Stimulated activated memory B cell treated with anti-CD40 and anti-IgM and Interleukin-4, amounts not matched to agents 10 μg/mL and 1 μg/mL and 100 μg/mL, for 72 hours (primary cell): ENCODE results near the gene GPR135.
"Not testable (repeated sequence)": the region's sequence is repeated elsewhere in the genome, so short reads cannot be mapped to it uniquely, and the experiment has no call there.

Source experiments
- ATAC-seq: fragments of 150-1000 bp; cut with Tn5 transposase; 2 replicates; pipeline ENCODE4 v1.10.0; 2021
- H3K27ac Mint-ChIP-seq: one replicate; pipeline ENCODE4 v1.8.0; 2022; ENCODE audit warnings: mild to moderate bottlenecking, mixed read lengths
- H3K27me3 Mint-ChIP-seq: one replicate; pipeline ENCODE4 v1.8.0; 2022; ENCODE audit warnings: mixed read lengths
- H3K36me3 Mint-ChIP-seq: one replicate; pipeline ENCODE4 v1.8.0; 2022; ENCODE audit warnings: mixed read lengths
- H3K4me1 Mint-ChIP-seq: one replicate; pipeline ENCODE4 v1.8.0; 2022; ENCODE audit warnings: mixed read lengths
- H3K4me3 Mint-ChIP-seq: one replicate; pipeline ENCODE4 v1.8.0; 2022; ENCODE audit warnings: mild to moderate bottlenecking, moderate library complexity, mixed read lengths
- H3K9me3 Mint-ChIP-seq: one replicate; pipeline ENCODE4 v1.8.0; 2022; ENCODE audit warnings: mixed read lengths

Gene GPR135

DNA sequence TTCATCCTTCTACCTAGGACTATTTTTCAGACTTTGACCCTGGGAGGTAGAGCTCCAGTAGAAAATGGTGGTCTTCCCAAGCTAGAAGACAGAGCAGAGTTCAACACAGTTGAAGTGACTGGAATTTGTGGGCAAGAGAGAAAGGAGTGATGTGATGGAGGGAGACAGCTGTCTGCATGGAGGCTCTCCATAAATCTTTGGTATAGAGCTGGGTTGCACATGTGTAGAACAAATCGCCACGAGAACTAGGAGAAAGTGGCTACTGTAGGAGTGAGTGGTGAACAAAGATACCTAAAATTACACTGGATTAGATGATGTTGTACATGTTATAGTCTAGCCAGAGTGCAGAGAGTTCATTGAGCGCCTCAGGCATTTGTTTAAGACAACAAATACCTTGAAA, 14.5 kb downstream of the GPR135 start:
- H3K36me3 Mint-ChIP-seq: peaks cover 32% of the 10 kb centered on the region
- H3K4me3 Mint-ChIP-seq: no peak overlapping the region
- no peak overlapping the region for H3K27ac Mint-ChIP-seq
- H3K4me1 Mint-ChIP-seq: no peaks in the 10 kb centered on the region
- H3K27me3 Mint-ChIP-seq: no peaks in the 10 kb centered on the region
- ATAC-seq: no peak
- no peaks in the 10 kb centered on the region for H3K9me3 Mint-ChIP-seq

DNA sequence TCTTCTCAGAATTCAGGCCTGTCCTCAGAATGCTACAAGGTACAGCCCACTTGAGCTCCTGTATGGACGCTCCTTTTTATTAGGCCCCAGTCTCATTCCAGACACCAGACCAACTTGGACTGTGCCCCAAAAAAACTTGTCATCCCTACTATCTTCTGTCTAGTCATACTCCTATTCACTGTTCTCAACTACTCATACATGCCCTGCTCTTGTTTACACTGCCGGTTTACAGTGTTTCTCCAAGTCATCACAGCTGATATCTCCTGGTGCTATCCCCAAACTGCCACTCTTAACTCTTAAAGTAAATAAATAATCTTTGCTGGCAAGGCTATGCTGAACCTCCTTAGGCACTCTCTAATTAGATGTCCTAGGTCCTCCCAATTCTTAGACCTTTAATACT, 16.5 kb downstream of the GPR135 start:
- H3K27ac Mint-ChIP-seq, ATAC-seq, H3K27me3 Mint-ChIP-seq, H3K9me3 Mint-ChIP-seq, H3K4me3 Mint-ChIP-seq, H3K4me1 Mint-ChIP-seq: not testable (repeated sequence)
- H3K36me3 Mint-ChIP-seq: peaks cover 11% of the 10 kb centered on the region

DNA sequence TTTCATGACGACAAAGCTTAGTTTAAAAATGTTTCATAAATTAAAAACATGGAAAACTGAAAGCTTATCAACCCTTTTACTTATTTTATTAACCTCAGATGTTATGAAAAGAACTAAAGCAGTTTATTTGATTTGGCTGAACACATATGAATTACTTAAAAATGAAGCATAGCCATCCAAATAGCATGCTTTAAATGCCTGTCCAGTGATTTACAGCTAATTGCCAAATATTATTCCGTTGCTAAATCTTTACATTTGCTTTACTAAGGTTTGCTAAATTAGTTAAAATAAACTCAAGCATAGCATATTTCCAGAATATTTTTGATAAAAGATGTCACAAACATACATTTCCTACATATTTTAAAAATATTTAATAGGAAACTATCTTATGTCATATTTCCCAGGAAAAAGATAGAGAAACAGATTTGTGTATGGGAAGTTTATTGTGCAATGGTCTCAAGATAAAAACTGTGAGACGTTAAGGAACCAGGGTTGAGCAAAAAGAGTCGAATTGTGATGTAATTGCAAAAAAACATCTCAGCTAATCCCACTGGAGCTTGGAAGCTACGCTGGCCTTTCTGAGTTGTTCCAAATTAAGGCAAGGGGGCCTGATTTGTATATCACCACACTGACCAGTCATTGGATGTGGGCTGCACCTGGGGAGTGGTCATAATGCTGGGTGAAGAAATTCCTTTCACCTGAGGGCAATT, 25.8 kb downstream of the GPR135 start:
- H3K27me3 Mint-ChIP-seq: no peaks in the 10 kb centered on the region
- H3K9me3 Mint-ChIP-seq: no peaks in the 10 kb centered on the region
- no peak for ATAC-seq
- H3K4me3 Mint-ChIP-seq: no peak overlapping the region
- peaks cover 6% of the 10 kb centered on the region for H3K4me1 Mint-ChIP-seq
- H3K27ac Mint-ChIP-seq: no peak overlapping the region
- no peaks in the 10 kb centered on the region for H3K36me3 Mint-ChIP-seq

DNA sequence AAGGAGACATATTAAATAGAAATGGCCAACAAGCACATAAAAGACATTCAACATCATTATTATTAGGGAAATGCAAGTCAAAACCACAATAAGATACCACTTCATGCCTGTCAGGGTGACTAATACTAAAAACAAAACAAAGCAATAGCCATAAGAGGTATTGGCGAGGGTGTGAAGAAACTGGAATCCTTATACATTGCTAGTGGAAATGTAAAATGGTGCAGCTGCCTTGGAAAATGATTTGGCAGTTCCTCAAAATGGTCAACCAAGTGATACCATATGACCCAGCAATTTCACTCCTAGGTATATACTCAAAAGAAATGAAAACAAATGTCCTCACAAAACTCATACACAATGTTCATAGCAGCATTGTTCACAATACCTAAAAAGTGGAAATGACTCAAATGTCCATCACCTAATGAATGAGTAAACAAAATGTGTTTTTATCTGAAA, 27.0 kb downstream of the GPR135 start:
- no peak for ATAC-seq
- H3K36me3 Mint-ChIP-seq: no peaks in the 10 kb centered on the region
- no peaks in the 10 kb centered on the region for H3K27me3 Mint-ChIP-seq
- H3K9me3 Mint-ChIP-seq: no peaks in the 10 kb centered on the region
- no peak overlapping the region for H3K4me3 Mint-ChIP-seq
- H3K4me1 Mint-ChIP-seq: peaks cover 6% of the 10 kb centered on the region
- H3K27ac Mint-ChIP-seq: no peak overlapping the region

DNA sequence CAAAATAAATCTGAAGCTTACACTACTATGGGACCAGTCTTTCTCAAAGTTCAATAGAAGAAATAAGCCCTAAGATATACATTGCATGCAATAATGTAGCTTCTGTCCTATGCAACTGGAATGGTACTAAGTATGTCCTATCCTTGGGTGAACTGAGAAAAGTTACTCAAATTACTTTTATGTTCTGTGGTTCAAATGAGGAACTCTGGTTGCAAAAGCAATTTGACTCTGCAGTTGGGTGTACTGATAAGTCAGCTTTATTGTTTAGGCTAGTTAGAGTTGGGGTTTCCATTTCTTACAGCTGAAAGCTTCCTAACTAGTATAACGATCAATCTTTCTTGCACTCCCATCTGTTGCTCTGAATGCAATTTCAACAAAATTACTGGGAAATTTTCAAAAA, 29.2 kb downstream of the GPR135 start:
- ATAC-seq: no peak
- Mint-ChIP-seq H3K4me3 (no peak overlapping the region), H3K36me3 (no peaks in the 10 kb centered on the region), H3K27me3 (no peaks in the 10 kb centered on the region), H3K27ac (no peak overlapping the region), H3K4me1 (peaks cover 6% of the 10 kb centered on the region), H3K9me3 (no peaks in the 10 kb centered on the region)

DNA sequence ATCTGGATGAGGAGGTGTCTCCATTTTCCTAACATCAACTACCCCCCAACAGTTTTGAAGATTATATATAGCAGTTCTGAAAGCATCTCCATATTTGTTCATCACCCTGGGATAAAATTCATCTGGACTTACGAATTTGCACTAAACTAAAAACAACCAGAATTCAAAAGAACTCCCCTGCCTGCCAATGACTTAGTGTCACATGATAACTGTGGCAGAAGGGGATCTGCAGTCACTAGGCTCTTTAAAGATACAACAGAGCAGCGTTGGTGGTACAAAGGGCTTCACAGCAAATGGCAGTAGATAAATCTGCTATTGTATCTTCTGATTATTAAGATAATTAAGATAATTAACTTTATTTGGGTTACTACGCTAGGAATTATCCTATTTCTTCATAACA, 30.1 kb downstream of the GPR135 start:
- Mint-ChIP-seq H3K9me3 (no peaks in the 10 kb centered on the region), H3K27me3 (no peaks in the 10 kb centered on the region), H3K4me1 (peaks cover 6% of the 10 kb centered on the region), H3K4me3 (no peak overlapping the region), H3K27ac (no peak overlapping the region), H3K36me3 (no peaks in the 10 kb centered on the region)
- no peak for ATAC-seq

DNA sequence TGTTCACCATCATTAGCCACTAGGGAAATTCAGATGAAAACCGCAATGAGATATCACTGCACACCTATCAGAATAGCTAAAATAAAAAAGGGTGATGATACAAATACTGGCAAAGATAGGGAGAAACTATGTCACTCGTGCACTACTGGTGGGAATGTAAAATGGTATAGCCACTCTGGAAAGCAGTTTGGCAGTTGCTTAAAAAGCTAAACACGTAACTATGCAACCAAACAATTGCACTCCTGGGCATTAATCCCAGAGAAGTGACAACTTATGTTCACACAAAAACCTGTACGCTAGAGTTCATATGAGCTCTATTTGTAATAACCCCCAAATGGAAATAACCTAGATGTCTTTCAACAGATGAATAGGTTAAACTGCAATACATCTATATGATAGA, 35.4 kb downstream of the GPR135 start:
- ATAC-seq: no peak
- Mint-ChIP-seq H3K27me3 (peaks cover 6% of the 10 kb centered on the region), H3K27ac (no peak overlapping the region), H3K36me3 (no peaks in the 10 kb centered on the region), H3K4me3 (no peak overlapping the region), H3K9me3 (no peaks in the 10 kb centered on the region), H3K4me1 (peaks cover 10% of the 10 kb centered on the region)

DNA sequence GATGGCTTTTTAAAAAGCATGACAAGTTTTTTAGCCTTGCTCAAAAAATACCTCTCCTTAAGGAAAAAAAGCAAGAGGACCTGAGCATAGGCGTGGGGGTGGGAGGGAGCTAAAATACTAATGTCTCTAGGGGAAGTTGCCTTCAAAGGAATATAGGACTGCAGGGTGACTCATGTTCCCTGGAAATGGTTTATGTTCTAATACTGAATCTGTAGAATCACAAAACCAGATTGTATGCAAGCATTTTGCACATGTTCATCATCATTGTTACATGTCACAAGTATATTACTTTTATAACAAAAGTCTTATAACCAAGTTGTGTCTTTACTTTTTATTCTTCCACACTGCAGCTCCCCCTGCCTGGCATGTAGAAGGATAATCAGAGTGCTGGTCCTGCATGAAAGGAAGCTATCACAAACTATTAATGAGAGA, 36.6 kb downstream of the GPR135 start:
- H3K36me3 Mint-ChIP-seq: no peaks in the 10 kb centered on the region
- H3K4me3 Mint-ChIP-seq: no peak overlapping the region
- no peak overlapping the region for H3K27ac Mint-ChIP-seq
- no peak for ATAC-seq
- H3K27me3 Mint-ChIP-seq: peaks cover 6% of the 10 kb centered on the region
- peaks cover 10% of the 10 kb centered on the region for H3K4me1 Mint-ChIP-seq
- no peaks in the 10 kb centered on the region for H3K9me3 Mint-ChIP-seq

DNA sequence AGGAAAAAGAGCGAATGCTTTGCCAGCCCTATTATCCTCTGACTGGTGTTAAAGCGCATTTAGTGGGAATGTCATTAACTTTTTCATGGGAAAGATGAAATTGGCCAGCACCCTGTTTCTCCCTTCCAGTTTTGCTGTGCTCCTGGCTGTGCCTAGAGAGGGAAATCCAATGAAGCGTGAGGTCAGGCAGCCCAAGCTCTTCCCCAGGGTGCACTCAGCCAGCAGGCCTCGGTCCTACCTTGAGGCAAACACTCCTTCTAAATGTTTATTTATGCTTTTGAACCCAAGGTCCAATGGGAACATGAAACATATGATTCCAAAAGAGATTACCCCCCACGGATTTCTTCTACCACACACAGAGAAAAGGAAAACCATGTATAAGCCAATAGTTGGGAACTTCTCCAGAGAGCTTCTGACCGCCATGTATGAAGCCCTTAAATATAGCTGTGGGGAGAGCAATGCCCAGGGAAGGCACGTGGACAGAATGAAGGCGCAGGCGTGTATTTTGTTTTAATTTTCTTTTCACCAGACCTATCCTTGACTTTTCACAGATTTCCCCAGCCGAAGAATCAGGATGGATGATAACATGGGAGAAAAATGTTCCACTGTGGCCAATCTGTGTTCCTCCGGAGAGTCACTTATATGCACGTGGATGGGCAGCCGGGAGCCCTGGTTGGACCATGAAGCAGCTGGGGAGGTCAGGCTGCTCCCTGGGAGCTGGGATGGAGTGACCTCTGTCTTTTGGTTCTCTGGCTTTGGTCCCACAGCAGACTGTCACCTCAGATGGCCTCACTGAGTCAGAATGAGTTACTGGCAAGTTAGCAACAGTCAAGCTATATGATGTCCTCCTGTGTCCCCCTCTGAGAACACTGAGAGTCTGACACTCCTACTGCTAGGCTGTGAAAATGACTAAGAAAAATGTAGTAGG, 37.3 kb downstream of the GPR135 start:
- Mint-ChIP-seq H3K4me1 (peaks cover 10% of the 10 kb centered on the region), H3K9me3 (no peaks in the 10 kb centered on the region), H3K27ac (no peak overlapping the region), H3K36me3 (no peaks in the 10 kb centered on the region), H3K4me3 (no peak overlapping the region), H3K27me3 (peaks cover 6% of the 10 kb centered on the region)
- no peak for ATAC-seq

DNA sequence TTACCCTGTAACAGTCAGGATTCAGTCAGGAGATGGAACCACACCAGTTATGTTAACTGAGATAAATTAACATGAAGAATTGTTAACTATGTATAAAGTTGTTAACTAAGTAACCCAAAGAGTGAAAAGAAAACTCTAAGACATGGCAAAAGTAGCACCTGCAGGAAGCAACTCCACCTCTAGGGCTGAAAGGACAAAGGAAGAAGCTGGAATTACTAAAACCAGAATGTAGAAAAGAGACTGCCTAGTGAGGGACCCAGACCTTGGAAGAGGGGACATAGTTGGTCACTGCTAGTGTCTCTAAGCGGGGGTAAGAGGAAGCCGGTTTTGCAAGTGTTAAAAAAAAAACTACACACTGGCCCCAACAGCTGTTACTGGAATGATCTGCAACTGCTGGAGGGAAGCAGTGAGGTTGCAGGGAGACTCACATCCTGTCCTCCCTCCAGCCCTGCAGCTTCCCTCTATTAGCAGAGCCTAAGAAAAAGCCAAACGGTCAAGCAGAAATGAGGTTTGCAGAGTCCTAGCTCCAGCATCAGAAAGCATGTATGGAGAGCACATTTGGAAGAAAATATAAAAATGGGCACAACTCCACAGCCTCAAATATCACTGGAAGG, 39.8 kb downstream of the GPR135 start:
- Mint-ChIP-seq H3K27me3 (peaks cover 6% of the 10 kb centered on the region), H3K36me3 (no peaks in the 10 kb centered on the region), H3K9me3 (no peaks in the 10 kb centered on the region), H3K27ac (no peak overlapping the region), H3K4me1 (peaks cover 27% of the 10 kb centered on the region), H3K4me3 (no peak overlapping the region)
- no peak for ATAC-seq

DNA sequence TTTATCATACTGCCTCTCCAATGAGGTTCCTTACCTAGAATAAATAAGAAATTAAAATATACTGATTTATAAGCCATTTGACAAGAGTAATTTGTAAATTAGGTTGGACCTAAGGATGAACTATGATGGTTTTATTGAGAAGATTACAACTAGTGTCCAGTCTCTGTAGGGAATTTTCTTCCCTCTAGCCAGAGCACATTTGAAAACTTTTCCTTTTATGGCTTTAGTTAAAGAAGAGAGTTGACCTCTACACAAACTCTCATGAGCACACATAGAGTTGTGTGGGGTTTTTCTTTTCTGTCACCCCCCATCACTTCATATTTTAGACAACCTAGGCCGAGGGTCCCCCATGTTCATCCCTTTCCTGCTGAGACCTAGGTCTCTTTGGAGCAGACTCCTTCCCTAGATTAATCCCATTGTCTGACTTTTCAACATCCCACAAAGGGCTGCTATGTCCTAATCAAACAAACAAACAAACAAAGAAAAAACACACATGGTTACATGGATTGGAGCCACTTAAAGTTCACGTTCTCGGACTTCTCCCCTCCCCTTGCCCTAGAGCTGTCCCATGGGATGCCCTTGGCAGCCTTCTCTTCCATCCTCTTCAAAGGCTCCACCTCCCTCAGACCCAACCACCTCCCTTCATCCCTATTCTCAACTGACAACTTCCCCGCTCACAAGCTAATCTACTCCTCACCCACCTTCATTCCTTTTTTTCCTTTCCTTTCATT, 40.7 kb downstream of the GPR135 start:
- no peak for ATAC-seq
- Mint-ChIP-seq H3K9me3 (no peaks in the 10 kb centered on the region), H3K4me1 (peaks cover 27% of the 10 kb centered on the region), H3K27ac (no peak overlapping the region), H3K4me3 (no peak overlapping the region), H3K36me3 (no peaks in the 10 kb centered on the region), H3K27me3 (peaks cover 6% of the 10 kb centered on the region)

DNA sequence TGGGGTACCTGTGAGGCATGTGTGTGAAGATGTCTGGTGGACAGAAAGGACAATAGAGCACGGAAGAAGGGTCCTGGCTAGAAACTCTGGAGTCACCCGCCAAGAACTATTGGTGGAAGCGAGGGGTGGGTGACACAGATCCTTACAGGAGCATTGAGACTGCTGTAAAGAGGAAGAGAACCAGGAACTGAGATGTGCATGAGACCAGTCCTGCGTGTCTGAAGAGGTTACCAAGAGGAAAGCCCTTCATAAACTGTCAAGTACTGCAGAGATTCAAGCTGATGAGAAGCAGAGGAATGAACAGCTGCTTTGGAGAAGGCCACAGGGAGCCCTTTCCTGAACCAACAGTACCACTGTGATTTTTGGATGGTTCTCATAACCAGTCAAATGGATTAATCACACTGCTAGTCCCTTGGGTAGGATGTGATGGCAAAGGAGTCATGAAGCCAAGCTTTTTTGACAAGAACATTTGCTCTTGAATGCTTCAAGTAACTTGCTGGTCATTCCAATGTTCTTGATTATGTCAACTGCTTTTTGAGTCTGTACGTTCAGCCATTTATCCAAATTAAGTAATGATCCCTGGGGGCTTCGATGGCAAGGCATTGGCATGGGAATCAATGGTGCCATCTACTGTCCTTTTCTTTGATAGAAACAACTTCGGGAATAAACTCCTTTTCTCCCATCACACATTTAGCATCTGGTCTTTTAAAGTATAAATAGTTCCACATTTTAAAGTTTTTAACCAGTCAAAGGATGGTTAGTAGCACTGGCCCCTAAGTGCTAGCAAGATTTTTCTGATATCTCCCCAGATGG, 42.9 kb downstream of the GPR135 start:
- no peaks in the 10 kb centered on the region for H3K9me3 Mint-ChIP-seq
- peaks cover 6% of the 10 kb centered on the region for H3K27me3 Mint-ChIP-seq
- H3K27ac Mint-ChIP-seq: peak overlapping the region; percentile 42
- no peak overlapping the region for H3K4me3 Mint-ChIP-seq
- peak; percentile 80 for ATAC-seq
- H3K4me1 Mint-ChIP-seq: peaks cover 27% of the 10 kb centered on the region
- no peaks in the 10 kb centered on the region for H3K36me3 Mint-ChIP-seq

DNA sequence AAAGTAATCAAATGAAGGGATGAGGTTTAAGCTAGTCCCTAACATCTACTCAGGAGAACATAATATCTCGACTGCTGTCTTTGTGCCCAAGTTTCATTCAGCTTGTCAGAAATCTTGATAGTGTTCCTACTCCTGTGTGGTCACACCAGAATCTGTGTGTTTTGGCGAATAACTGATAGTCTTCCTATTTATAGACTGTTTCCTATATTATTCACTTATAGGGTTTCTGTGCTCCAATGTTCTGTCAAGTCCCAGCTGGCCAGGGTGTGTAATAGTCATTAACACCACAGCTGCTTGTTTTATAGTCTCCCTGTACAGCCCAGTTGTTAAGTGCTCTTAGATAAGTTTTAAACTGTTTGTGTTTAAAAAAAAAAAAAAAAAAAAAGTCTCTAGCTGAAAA, 45.9 kb downstream of the GPR135 start:
- Mint-ChIP-seq H3K4me1 (peaks cover 16% of the 10 kb centered on the region), H3K36me3 (no peaks in the 10 kb centered on the region), H3K4me3 (no peak overlapping the region), H3K9me3 (no peaks in the 10 kb centered on the region), H3K27me3 (no peaks in the 10 kb centered on the region), H3K27ac (no peak overlapping the region)
- no peak for ATAC-seq

DNA sequence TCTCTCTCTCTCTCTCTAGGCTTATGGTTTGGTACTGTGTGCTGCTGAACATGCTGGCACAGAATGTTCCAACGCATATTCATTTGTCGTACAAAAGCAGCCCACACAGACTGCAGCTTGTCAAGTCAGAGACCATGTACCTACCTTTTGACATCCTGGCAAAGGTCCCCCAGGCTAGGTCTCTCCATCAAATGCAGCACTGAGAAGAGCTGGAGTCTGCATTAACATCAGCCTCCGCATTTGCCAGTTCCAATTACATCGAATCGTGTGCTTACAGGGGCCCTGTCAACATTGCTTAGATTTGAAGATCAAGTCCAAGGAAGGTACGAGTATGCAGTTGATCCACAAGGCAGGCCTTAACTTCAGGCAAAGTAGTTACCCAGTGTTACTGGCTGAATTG, 47.9 kb downstream of the GPR135 start:
- no peaks in the 10 kb centered on the region for H3K36me3 Mint-ChIP-seq
- H3K27ac Mint-ChIP-seq: no peak overlapping the region
- no peaks in the 10 kb centered on the region for H3K27me3 Mint-ChIP-seq
- no peak for ATAC-seq
- H3K9me3 Mint-ChIP-seq: peaks cover 3% of the 10 kb centered on the region
- H3K4me1 Mint-ChIP-seq: peaks cover 16% of the 10 kb centered on the region
- H3K4me3 Mint-ChIP-seq: no peak overlapping the region
